H1 (cell line): ENCODE data around the gene GCHFR. TPM values are rescaled to one million over a fixed set of nuclear protein-coding genes. Genes with fewer than 3 reads are reported as not detected.

Experiments
- ASH2L ChIP-seq: fragments of 200-600, 300-600 bp; sonication (generic); IDR thresholded peaks from one replicate; pipeline ENCODE4 v1.7.1; 2017; ENCODE audit warnings: low read length
- FOSL1 ChIP-seq: IDR thresholded peaks from 2 replicates; pipeline ENCODE4 v1.6.1; 2011; ENCODE audit warnings: mild to moderate bottlenecking, low read depth, low read length, moderate library complexity; ENCODE audit not compliant: insufficient read depth
- KDM1A ChIP-seq: fragments of 200-600, 300-600 bp; sonication (generic); IDR thresholded peaks from 2 replicates; pipeline ENCODE4 v1.7.1; 2016; ENCODE audit warnings: mild to moderate bottlenecking, low read length, borderline replicate concordance
- KDM5A ChIP-seq: fragments of 200-600 bp; IDR thresholded peaks from 2 replicates; pipeline ENCODE4 v1.7.1; 2012; ENCODE audit warnings: mild to moderate bottlenecking, low read length, inconsistent platforms, mixed read lengths
- MAX ChIP-seq: IDR thresholded peaks from 2 replicates; pipeline ENCODE4 v1.6.1; 2012; ENCODE audit warnings: inconsistent platforms
- POU5F1 ChIP-seq: IDR thresholded peaks from 2 replicates; pipeline ENCODE4 v1.6.1; 2011; ENCODE audit warnings: low read depth, mild to moderate bottlenecking, low read length, moderate library complexity
- RAD21 ChIP-seq, 2 experiments: IDR thresholded peaks in 1 of 2; conservative IDR thresholded peaks in 1 of 2; 2 replicates each; pipeline ENCODE4 v1.6.1; 2011; ENCODE audit warnings: low read depth in 2 of 2, low read length in 2 of 2, improper control_type of control experiment in 1 of 2, inconsistent platforms in 1 of 2, mild to moderate bottlenecking in 1 of 2, moderate library complexity in 1 of 2
- RBBP5 ChIP-seq: IDR thresholded peaks from 2 replicates; pipeline ENCODE4 v1.7.1; 2012; ENCODE audit warnings: low read depth, mild to moderate bottlenecking, inconsistent platforms, low read length, moderate library complexity, borderline replicate concordance
- RXRA ChIP-seq: IDR thresholded peaks from 2 replicates; pipeline ENCODE4 v1.6.1; 2011; ENCODE audit warnings: low read depth, mild to moderate bottlenecking, low read length, moderate library complexity; ENCODE audit not compliant: insufficient read depth
- SIN3A ChIP-seq, 2 experiments: IDR thresholded peaks in 1 of 2; conservative IDR thresholded peaks in 1 of 2; 2 replicates each; pipeline ENCODE4 v1.6.1; 2011 to 2012; ENCODE audit warnings: low read length in 2 of 2, improper control_type of control experiment in 1 of 2, low read depth in 1 of 2, mild to moderate bottlenecking in 1 of 2
- SIRT6 ChIP-seq: IDR thresholded peaks from one replicate; pipeline ENCODE4 v1.7.1; 2012; ENCODE audit warnings: low read length, inconsistent platforms
- SP1 ChIP-seq: IDR thresholded peaks from 2 replicates; pipeline ENCODE4 v1.6.1; 2011; ENCODE audit warnings: low read depth, low read length
- TAF1 ChIP-seq: IDR thresholded peaks from 2 replicates; pipeline ENCODE4 v1.6.1; 2011; ENCODE audit warnings: mild to moderate bottlenecking, low read depth, low read length
- TEAD4 ChIP-seq: IDR thresholded peaks from 2 replicates; pipeline ENCODE4 v1.6.1; 2012; ENCODE audit warnings: low read depth, low read length, inconsistent platforms, mixed read lengths
- polyA plus RNA-seq, 7 experiments: library from polyadenylated mRNA; depleted of rRNA in 3 of 7; stranded (reverse) in 5 of 7; unstranded in 2 of 7; fragments of >200 nt in 5 of 7; fragments of 200-250 nt in 2 of 7; gene quantifications; 1 replicate in 5 of 7; 2 replicates in 1 of 7; 4 replicates in 1 of 7; pipeline versions ENCODE4 v1.2.1 to v1.2.3, GENCODE V29; 2011 to 2013; ENCODE audit warnings: missing spikeins in 2 of 7, mixed read lengths in 2 of 7
- total RNA-seq: library from RNA; stranded (reverse); fragmentation: NEBNext Ultra II Directional; extraction: Animal tissue kit (Norgen Biotek cat#: 25700); gene quantifications from 2 replicates; pipeline ENCODE4 v1.2.1, GENCODE V29; 2021
- TF ChIP-seq, protein P1 (sequence below): IDR thresholded peaks from 2 replicates; pipeline ENCODE4 v1.6.1; 2011; ENCODE audit warnings: low read depth, mild to moderate bottlenecking, low read length; ENCODE audit not compliant: insufficient read depth

The GCHFR gene
- total and polyA plus RNA-seq, 2 of the 8 experiments (the other 6 are each of a cell fraction or from before 2014, with no cell fraction given) = 25.9 to 81.5 TPM

DNA sequence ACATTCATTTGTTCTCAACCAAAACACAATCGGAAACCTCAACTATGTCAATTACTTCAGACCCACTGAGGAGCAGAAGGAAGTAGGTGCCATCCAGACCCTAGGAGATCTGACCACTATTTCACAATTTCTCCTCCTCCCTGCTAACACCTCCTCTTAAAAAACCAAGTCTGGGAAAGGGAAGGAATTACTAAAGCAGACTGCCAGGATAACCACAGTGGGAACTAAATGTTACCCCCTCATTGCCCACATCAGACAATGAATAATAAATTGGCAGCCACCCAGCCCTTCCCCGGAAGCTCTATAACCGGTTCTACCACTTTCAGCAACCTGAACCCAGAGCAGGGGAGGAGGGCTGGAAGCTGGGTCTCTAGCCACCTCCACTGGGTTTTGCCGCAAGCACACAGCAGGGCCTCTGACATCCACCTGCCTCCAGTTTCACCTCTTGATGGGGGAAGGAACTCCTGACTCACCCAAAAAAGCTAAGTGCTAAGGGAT lies 23.5 kb downstream of the GCHFR start (continued):
- TF ChIP-seq POU5F1 (no peak), RAD21 (IDR thresholded peaks at IDR 0.05 in 1 of 2, conservative IDR thresholded peaks at IDR 0.05 in 1 of 2; ENCODE audit: low read depth in 2 of 2, low read length in 2 of 2) (peak; percentile 1 to 8; a peak in 1 of 4 replicates), RBBP5 (peak; percentile 91; the same call in 1 of the 2 replicates), KDM1A (no peak; the same call in 1 of the 2 replicates), ASH2L (peak; percentile 95), TAF1 (peak; percentile 29; the same call in 1 of the 2 replicates), SP1 (peak; percentile 94), SIN3A (conservative IDR thresholded peaks at IDR 0.05 in 1 of 2, IDR thresholded peaks at IDR 0.05 in 1 of 2; ENCODE audit: low read depth in 1 of 2, low read length in 2 of 2) (0 out of 4 replicates have a peak, but pooled peaks have one; percentile 14 to 60), FOSL1 (no peak), TEAD4 (no peak), MAX (no peak), SIRT6 (no peak), RXRA (0 out of 2 replicates have a peak, but pooled peaks have one; percentile 35), KDM5A (no peak)
- TF ChIP-seq, protein P1, sequence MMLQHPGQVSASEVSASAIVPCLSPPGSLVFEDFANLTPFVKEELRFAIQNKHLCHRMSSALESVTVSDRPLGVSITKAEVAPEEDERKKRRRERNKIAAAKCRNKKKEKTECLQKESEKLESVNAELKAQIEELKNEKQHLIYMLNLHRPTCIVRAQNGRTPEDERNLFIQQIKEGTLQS = no peak
